GM06990 (cell line): ENCODE data around the gene CHM.

Source experiments
- DNase-seq: peaks from one replicate; pipeline ENCODE4 v3.0.0-alpha.2; 2011; ENCODE audit not compliant: insufficient read length; ENCODE audit errors: extremely low read depth
- H3K27me3 ChIP-seq: replicated peaks from 2 replicates; pipeline ENCODE4 v1.6.0; 2011; ENCODE audit warnings: low read length; ENCODE audit not compliant: control insufficient read depth, insufficient read depth
- H3K36me3 ChIP-seq: 2 replicates; pipeline ENCODE4 v1.5.1; 2011; ENCODE audit warnings: low read length; ENCODE audit not compliant: control insufficient read depth, insufficient read depth
- H3K4me3 ChIP-seq: replicated peaks from 2 replicates; pipeline ENCODE4 v1.5.1; 2011; ENCODE audit warnings: low read depth, mild to moderate bottlenecking, control low read depth, low read length
- CTCF ChIP-seq: IDR thresholded peaks from 2 replicates; pipeline ENCODE4 v1.5.1; 2011; ENCODE audit warnings: low read length, control low read depth, mild to moderate bottlenecking, inconsistent platforms; ENCODE audit not compliant: insufficient read depth, poor library complexity, severe bottlenecking

The CHM gene

GRCh38 chrX:85897362-85898126, 149.8 kb downstream of the CHM start:
- H3K27me3 ChIP-seq, result no peaks in the 10 kb centered on the region
- no peak for TF ChIP-seq CTCF
- H3K4me3 ChIP-seq, result no peak overlapping the region
- H3K36me3 ChIP-seq, result no peaks in the 10 kb centered on the region; the same call in 1 of the 2 replicates
- DNase-seq, result no peak

GRCh38 chrX:85882601-85883000, 164.8 kb downstream of the CHM start:
- Histone ChIP-seq H3K36me3 (no peaks in the 10 kb centered on the region), H3K4me3 (no peak overlapping the region), H3K27me3 (no peaks in the 10 kb centered on the region)
- no peak for DNase-seq
- TF ChIP-seq CTCF, result no peak

DNA sequence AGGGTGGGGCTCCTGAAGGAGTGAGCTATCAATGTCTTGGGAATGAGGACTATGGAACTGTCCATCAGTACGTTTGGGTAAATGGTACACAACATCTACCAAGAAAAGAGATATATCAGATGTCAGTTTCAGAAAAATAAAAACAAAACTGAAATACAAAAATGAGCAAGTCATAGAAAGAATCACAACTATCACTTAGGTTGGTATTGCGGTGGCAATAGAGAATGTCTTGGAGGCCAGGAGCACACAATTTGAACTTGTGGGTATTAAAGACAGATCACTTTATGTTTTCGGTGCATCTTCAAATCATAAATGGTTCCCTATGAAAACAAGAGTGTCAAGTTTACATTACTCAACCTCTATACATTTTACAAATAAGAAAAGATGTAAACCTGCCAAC, 176.8 kb downstream of the CHM start:
- TF ChIP-seq CTCF, result no peak
- no peaks in the 10 kb centered on the region for H3K27me3 ChIP-seq
- no peak overlapping the region for H3K4me3 ChIP-seq
- DNase-seq, result no peak
- no peaks in the 10 kb centered on the region; the same call in 1 of the 2 replicates for H3K36me3 ChIP-seq

DNA sequence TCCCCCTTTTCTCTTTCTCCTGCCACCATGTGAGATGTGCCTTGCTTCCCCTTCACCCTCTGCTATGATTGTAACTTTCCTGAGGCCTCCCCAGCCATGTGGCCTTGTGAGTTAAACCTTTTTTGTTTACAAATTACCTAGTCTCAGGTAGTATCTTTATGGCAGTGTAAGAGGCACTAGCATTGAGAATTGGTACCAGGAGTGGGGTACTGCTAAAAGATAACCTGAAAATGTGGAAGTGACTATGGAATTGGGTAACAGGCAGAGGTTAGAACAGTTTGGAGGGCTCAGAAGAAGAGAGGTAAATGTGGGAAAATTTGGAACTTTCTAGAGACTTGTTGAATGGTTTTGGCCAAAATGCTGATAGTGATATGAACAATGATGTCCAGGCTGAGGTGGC, 182.0 kb downstream of the CHM start:
- no peak for TF ChIP-seq CTCF
- H3K4me3 ChIP-seq, result no peak overlapping the region
- no peaks in the 10 kb centered on the region; the same call in 1 of the 2 replicates for H3K36me3 ChIP-seq
- no peaks in the 10 kb centered on the region for H3K27me3 ChIP-seq
- no peak for DNase-seq

DNA sequence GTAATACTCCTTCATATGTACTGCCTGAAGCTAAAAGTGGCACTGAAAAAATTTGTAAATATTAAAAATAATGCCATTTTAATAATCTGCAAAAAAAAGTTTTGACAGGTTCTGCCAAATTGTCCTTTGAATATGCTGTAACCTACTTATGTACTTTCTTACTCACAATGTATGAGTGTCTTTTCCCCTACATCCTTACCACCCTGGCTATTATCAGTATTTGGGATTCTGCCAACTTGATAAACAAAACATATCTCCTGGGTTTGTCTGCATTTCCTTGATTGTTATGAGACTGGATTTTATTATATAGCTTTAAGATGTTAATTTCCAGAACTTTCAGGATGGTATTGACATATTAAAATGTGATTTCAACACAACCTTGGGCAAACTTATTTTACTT, 187.9 kb downstream of the CHM start:
- Histone ChIP-seq H3K4me3 (no peak overlapping the region), H3K36me3 (no peaks in the 10 kb centered on the region), H3K27me3 (no peaks in the 10 kb centered on the region)
- DNase-seq, result no peak
- TF ChIP-seq CTCF, result no peak

- no peak for DNase-seq
- Histone ChIP-seq H3K36me3 (no peaks in the 10 kb centered on the region), H3K4me3 (no peak overlapping the region), H3K27me3 (no peaks in the 10 kb centered on the region)
- TF ChIP-seq CTCF, result no peak
These were observed 195.9 kb downstream of the CHM start for GRCh38 chrX:85851418-85851817.
